Ishikawa (cell line): ENCODE data around the gene UCK1.

Source experiments
- CEBPB ChIP-seq: IDR thresholded peaks from 2 replicates; pipeline ENCODE4 v1.6.1; 2012
- CREB1 ChIP-seq: IDR thresholded peaks from 2 replicates; pipeline ENCODE4 v1.6.1; 2012; ENCODE audit warnings: low read depth
- EGR1 ChIP-seq: IDR thresholded peaks from 2 replicates; pipeline ENCODE4 v1.6.1; 2012
- EP300 ChIP-seq: IDR thresholded peaks from 2 replicates; pipeline ENCODE4 v1.6.1; 2012; ENCODE audit warnings: borderline replicate concordance
- FOXM1 ChIP-seq: IDR thresholded peaks from 2 replicates; pipeline ENCODE4 v1.6.1; 2012; ENCODE audit warnings: low read depth, borderline replicate concordance
- MAX ChIP-seq: IDR thresholded peaks from 2 replicates; pipeline ENCODE4 v1.6.1; 2012
- NFIC ChIP-seq: IDR thresholded peaks from 2 replicates; pipeline ENCODE4 v1.6.1; 2012
- RAD21 ChIP-seq: IDR thresholded peaks from 2 replicates; pipeline ENCODE4 v1.6.1; 2012; ENCODE audit warnings: low read depth
- REST ChIP-seq: IDR thresholded peaks from 2 replicates; pipeline ENCODE4 v1.6.1; 2012; ENCODE audit warnings: low read depth, mild to moderate bottlenecking
- TAF1 ChIP-seq: IDR thresholded peaks from 2 replicates; pipeline ENCODE4 v1.6.1; 2012; ENCODE audit warnings: low read depth, mild to moderate bottlenecking
- TCF12 ChIP-seq: IDR thresholded peaks from 2 replicates; pipeline ENCODE4 v1.6.1; 2012; ENCODE audit warnings: low read depth
- TEAD4 ChIP-seq: IDR thresholded peaks from 2 replicates; pipeline ENCODE4 v1.6.1; 2012
- YY1 ChIP-seq: IDR thresholded peaks from 2 replicates; pipeline ENCODE4 v1.6.1; 2012; ENCODE audit warnings: low read depth
- ZBTB7A ChIP-seq: IDR thresholded peaks from 2 replicates; pipeline ENCODE4 v1.6.1; 2012; ENCODE audit warnings: low read depth
- TF ChIP-seq, protein P1 (sequence below): IDR thresholded peaks from 2 replicates; pipeline ENCODE4 v1.6.1; 2012

The UCK1 gene

GRCh38 chr9:131534721-131535237 is 3.7 kb upstream of the UCK1 start:
- TF ChIP-seq ZBTB7A (no peak), CREB1 (no peak), RAD21 (no peak), MAX (no peak), TEAD4 (no peak)
- TF ChIP-seq, protein P1, sequence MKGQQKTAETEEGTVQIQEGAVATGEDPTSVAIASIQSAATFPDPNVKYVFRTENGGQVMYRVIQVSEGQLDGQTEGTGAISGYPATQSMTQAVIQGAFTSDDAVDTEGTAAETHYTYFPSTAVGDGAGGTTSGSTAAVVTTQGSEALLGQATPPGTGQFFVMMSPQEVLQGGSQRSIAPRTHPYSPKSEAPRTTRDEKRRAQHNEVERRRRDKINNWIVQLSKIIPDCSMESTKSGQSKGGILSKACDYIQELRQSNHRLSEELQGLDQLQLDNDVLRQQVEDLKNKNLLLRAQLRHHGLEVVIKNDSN = no peak

DNA sequence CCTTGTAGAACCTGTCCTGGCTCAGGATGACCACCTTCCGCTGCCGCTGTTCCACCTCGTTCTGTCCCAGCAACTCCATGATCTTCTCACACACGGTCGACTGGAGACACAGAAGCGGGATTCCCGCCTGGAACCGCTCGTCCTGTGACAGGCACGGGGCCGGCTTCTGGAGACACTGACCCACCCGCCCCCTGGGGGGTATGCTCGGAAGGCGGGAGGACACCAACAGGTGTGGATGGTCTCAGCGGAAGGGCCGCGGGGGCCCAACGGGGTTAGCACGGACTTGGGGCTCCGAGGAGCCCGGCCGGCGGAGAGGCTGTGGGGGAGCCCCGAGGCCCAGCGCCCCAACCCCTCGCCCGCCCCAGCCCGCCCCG is 530 bp downstream of the UCK1 start:
- TF ChIP-seq NFIC (no peak), ZBTB7A (0 out of 2 replicates have a peak, but pooled peaks have one; percentile 65)

DNA sequence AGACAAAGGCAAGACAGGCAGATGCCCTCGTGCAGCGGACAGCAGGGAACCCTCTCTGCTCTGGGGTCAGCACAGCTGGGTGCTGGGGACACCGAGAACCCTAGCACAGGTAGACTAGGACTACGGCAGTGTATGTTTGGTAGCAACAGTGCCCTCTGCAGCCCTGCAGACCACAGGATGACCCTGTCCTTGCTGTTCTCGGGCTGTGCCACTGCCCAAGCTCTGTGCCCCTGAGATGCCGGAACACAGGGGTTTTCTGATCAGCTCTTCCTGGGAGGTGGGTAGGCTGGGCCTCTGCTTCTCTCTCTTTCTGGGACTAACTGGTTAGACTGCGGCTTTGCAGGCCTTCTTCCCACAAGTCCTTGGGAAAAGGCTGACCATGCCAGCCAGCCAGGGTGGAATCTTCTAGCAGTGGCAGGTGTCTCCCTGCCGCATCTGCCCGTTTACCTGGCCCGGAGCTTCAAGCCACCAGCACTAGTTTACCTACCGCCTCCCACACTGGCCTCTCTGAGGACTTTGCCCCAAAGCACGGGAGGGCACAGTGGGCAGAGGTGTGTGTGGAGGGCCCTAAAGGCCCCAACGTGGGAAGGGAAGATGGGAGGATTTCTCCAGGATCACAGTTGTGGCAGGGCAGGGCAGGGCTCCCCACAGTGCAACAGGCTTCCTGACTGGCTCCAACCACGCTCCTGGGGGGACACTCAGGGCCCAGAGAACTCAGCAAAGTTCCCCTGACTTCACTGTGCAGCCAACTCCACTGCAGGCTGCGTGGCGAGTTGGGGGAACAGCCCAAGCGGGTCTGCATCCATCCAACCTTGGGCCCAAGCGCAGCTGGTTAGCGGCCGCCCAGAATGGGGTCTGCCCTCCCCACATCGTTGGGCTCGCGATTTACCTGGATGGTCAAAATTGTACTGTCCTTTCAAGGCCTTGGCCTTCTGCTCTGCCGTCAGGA is 1.2 kb downstream of the UCK1 start:
- TF ChIP-seq FOXM1 (no peak), RAD21 (no peak), EP300 (no peak), EGR1 (no peak), REST (no peak), TCF12 (no peak), CEBPB (no peak), MAX (no peak), NFIC (no peak), ZBTB7A (no peak), YY1 (no peak), CREB1 (no peak), TEAD4 (no peak), TAF1 (no peak)
- TF ChIP-seq, protein P1 = no peak

- TF ChIP-seq YY1 (no peak), EP300 (no peak), ZBTB7A (no peak), TEAD4 (no peak), RAD21 (no peak), REST (no peak), CREB1 (no peak), TCF12 (no peak), FOXM1 (no peak), EGR1 (no peak), NFIC (no peak), MAX (no peak)
- TF ChIP-seq, protein P1 = no peak
Observed at GRCh38 chr9:131528886-131529505, 2.1 kb downstream of the UCK1 start.

DNA sequence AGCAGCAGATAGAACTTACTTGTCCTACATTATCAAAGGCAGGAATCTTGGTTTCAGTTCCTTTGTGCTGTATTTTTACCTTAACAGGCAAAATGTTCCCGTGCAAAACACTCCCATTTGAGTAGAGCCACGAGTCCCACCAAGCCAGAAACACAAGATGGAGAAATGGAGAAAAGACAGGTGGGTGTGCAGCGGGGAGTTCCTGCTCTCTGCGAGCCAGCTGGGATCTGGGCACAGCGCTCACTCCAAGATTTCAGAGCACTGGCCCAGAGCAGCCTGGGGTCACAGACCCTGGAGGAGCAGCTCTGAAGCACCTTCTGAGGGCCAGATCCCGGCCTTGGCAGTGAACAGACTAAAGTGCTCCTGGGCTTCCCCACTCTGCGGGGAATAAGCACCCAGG is 2.9 kb downstream of the UCK1 start:
- TF ChIP-seq TAF1 (no peak), EP300 (no peak), YY1 (no peak), RAD21 (no peak), MAX (no peak), ZBTB7A (no peak), FOXM1 (no peak), TEAD4 (no peak)
- TF ChIP-seq, protein P1 = no peak
